H1 (cell line): ENCODE data around the gene KRR1.

ENCODE experiments used
- CREB1 ChIP-seq: IDR thresholded peaks from 2 replicates; pipeline ENCODE4 v1.6.1; 2012; ENCODE audit warnings: inconsistent platforms
- RAD21 ChIP-seq, 2 experiments: IDR thresholded peaks in 1 of 2; conservative IDR thresholded peaks in 1 of 2; 2 replicates each; pipeline ENCODE4 v1.6.1; 2011; ENCODE audit warnings: low read depth in 2 of 2, low read length in 2 of 2, improper control_type of control experiment in 1 of 2, inconsistent platforms in 1 of 2, mild to moderate bottlenecking in 1 of 2, moderate library complexity in 1 of 2
- TAF1 ChIP-seq: IDR thresholded peaks from 2 replicates; pipeline ENCODE4 v1.6.1; 2011; ENCODE audit warnings: mild to moderate bottlenecking, low read depth, low read length
- TCF12 ChIP-seq: IDR thresholded peaks from 2 replicates; pipeline ENCODE4 v1.6.1; 2011; ENCODE audit warnings: low read depth, mild to moderate bottlenecking, low read length
- TF ChIP-seq, protein P1 (sequence below), 3 experiments: IDR thresholded peaks; 1 replicate in 2 of 3; 2 replicates in 1 of 3; pipeline versions ENCODE4 v1.5.1 to v1.6.1; 2011; ENCODE audit warnings: low read length in 3 of 3, mild to moderate bottlenecking in 3 of 3, inconsistent platforms in 2 of 3, low read depth in 1 of 3, moderate library complexity in 1 of 3; ENCODE audit not compliant: insufficient read depth in 1 of 3; ENCODE audit errors: control extremely low read depth in 1 of 3

DNA sequence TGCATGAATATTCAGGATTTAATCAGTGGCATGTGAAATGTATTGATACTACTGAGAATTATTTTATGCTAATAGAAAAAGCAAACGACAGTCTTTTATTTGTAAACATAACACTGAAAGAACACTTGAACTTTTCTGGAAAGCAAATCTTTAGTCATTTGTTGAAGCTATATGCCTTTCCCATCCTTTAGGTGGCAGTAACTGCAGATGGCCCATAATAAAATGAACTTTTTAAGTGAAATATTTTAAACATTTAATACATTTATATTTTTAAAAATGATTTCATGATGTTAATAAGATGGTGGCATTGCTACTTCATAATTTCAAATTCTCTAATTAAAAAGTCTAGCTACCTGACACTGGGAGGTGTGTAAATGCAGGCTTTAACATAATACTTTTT, 13.9 kb upstream of the KRR1 start:
- TF ChIP-seq TAF1 = no peak
- TF ChIP-seq, protein P1, sequence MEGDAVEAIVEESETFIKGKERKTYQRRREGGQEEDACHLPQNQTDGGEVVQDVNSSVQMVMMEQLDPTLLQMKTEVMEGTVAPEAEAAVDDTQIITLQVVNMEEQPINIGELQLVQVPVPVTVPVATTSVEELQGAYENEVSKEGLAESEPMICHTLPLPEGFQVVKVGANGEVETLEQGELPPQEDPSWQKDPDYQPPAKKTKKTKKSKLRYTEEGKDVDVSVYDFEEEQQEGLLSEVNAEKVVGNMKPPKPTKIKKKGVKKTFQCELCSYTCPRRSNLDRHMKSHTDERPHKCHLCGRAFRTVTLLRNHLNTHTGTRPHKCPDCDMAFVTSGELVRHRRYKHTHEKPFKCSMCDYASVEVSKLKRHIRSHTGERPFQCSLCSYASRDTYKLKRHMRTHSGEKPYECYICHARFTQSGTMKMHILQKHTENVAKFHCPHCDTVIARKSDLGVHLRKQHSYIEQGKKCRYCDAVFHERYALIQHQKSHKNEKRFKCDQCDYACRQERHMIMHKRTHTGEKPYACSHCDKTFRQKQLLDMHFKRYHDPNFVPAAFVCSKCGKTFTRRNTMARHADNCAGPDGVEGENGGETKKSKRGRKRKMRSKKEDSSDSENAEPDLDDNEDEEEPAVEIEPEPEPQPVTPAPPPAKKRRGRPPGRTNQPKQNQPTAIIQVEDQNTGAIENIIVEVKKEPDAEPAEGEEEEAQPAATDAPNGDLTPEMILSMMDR (IDR thresholded peaks at IDR 0.05; ENCODE audit: control extremely low read depth in 1 of 3, insufficient read depth in 1 of 3, low read depth in 1 of 3, low read length in 3 of 3) = no peak
- TF ChIP-seq RAD21 (IDR thresholded peaks at IDR 0.05 in 1 of 2, conservative IDR thresholded peaks at IDR 0.05 in 1 of 2; ENCODE audit: low read depth in 2 of 2, low read length in 2 of 2) = no peak
- no peak for TF ChIP-seq CREB1
- TF ChIP-seq TCF12 = no peak
